ENCODE data around the gene RAD51B. TPM values are rescaled to one million over a fixed set of nuclear protein-coding genes. Genes with fewer than 3 reads are reported as not detected.

The RAD51B gene
- polyA plus RNA-seq, 3 donors = 3.6 to 11.6 (median 9.4) TPM

DNA sequence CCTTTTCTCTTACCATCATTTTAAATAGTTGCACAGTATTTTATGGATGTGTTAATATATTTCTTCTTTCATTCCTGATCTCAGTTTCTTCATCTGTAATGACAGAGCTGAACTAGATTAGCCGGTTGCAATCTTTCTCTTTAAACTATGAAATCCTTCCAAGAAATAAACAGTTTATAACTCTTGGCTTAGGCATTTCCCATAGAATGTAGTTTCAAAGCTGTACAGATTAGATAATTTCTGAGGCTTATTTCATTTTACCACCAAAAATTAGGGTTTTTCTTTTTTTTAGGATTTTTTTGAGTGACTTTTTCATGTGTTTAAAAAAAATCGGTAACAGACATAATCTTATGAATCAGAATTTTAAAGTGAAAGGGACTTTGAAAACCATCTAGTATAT lies 144.0 kb downstream of the RAD51B start:
- Histone ChIP-seq H3K9ac (ENCODE audit: insufficient read depth, low read length, poor library complexity, severe bottlenecking) (no peak overlapping the region), H3K4me2 (replicated peaks; ENCODE audit: extremely low read depth, low read length, poor library complexity, severe bottlenecking) (no peak overlapping the region)
- H3K4me3 Mint-ChIP-seq = no peak overlapping the region

DNA sequence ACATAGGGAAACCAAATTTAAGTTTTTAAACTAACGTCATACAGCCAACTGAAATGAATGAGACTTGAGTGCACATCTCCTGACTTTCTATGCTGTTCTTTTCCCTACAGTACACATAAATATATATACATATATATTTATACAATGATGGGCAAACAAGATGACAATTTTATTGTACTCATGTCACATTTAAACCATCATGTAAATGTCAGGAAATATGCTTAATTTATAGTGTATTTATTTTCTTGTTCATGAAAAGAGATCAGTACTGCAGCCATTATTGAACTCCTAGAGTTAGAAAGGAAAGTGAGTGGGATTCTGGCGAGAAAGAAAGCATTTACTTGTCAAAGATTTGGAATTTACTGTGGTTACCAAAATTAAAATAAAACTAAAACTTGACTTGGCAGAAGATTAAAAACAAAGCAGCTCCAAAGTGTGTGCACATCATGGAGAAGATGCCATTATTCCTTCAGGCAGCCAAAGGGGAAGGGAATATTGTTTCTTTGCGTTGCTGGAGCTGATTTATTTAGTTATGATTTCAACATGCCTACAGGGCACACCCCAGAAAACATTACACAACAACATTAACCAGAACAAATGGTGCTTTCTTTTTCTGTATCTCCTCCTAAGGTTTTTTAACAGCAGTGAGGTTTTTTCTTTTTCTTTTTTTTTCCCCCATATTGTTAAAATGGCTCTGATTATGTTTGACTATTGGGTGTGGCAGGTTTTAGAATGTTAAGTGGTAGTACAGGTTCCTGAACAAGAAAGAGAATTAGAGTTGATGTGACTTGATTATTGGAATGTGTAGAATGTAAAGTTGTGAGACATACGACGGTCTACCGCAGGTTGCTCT lies 144.6 kb downstream of the RAD51B start:
- H3K9ac ChIP-seq (ENCODE audit: insufficient read depth, low read length, poor library complexity, severe bottlenecking) = no peak overlapping the region
- no CpG with 5 or more reads among the region's 6 CpGs for WGBS (ENCODE audit: insufficient coverage)
- no peaks in the 10 kb centered on the region for H3K79me2 ChIP-seq (ENCODE audit: insufficient read depth, low read length)
- TF ChIP-seq, protein P1, sequence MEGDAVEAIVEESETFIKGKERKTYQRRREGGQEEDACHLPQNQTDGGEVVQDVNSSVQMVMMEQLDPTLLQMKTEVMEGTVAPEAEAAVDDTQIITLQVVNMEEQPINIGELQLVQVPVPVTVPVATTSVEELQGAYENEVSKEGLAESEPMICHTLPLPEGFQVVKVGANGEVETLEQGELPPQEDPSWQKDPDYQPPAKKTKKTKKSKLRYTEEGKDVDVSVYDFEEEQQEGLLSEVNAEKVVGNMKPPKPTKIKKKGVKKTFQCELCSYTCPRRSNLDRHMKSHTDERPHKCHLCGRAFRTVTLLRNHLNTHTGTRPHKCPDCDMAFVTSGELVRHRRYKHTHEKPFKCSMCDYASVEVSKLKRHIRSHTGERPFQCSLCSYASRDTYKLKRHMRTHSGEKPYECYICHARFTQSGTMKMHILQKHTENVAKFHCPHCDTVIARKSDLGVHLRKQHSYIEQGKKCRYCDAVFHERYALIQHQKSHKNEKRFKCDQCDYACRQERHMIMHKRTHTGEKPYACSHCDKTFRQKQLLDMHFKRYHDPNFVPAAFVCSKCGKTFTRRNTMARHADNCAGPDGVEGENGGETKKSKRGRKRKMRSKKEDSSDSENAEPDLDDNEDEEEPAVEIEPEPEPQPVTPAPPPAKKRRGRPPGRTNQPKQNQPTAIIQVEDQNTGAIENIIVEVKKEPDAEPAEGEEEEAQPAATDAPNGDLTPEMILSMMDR (IDR thresholded peaks at IDR 0.05) = no peak
- peak overlapping the region in 1 of 2 donors; percentile 72 for H3K27ac ChIP-seq (ENCODE audit: low read depth in 1 of 2, low read length in 2 of 2)
- H3K9me3 ChIP-seq (replicated peaks in 1 of 2; ENCODE audit: control insufficient read depth in 1 of 2, insufficient read depth in 1 of 2, low read length in 2 of 2) = no peaks in the 10 kb centered on the region
- peaks cover 12 to 15% of the 10 kb centered on the region in 2 donors for H3K36me3 Mint-ChIP-seq
- peaks cover 52 to 61% of the 10 kb centered on the region in 2 donors for H3K4me1 ChIP-seq (ENCODE audit: control insufficient read depth in 1 of 2, insufficient read depth in 2 of 2, low read length in 2 of 2)
- intact Hi-C loops (cut with micrococcal nuclease) = loop anchor here in 1 of 2 donors (10.0 kb wide), 2 partner anchors 251 to 831 kb away; partner anchors contain the start of gene ZFP36L1
- peaks cover 57% of the 10 kb centered on the region for H3K4me1 Mint-ChIP-seq
- H4K20me1 ChIP-seq (ENCODE audit: insufficient read depth, low read length) = no peaks in the 10 kb centered on the region
- H3K36me3 ChIP-seq (replicated peaks in 1 of 2; ENCODE audit: control insufficient read depth in 1 of 2, insufficient read depth in 2 of 2, low read length in 2 of 2) = no peaks in the 10 kb centered on the region
- H3K4me3 Mint-ChIP-seq = peak overlapping the region in 1 of 2 donors; percentile 67
- peak overlapping the region; percentile 63 for H3K4me2 ChIP-seq (replicated peaks; ENCODE audit: extremely low read depth, low read length, poor library complexity, severe bottlenecking)
- peak overlapping the region; percentile 82 to 94 (median 90) for H3K27ac Mint-ChIP-seq
- peak overlapping the region in 1 of 3 experiments; percentile 55 for H3K4me3 ChIP-seq (replicated peaks in 1 of 3; ENCODE audit: low read depth in 2 of 3, low read length in 3 of 3)
- peaks cover 6 to 23% (median 10%) of the 10 kb centered on the region in 7 donors for H3K9me3 Mint-ChIP-seq
- peak overlapping the region; percentile 25 for H2AFZ ChIP-seq (ENCODE audit: insufficient read depth, low read depth, low read length, poor library complexity, severe bottlenecking)
- peak; percentile 21 to 58 (median 34) for DNase-seq
- no peaks in the 10 kb centered on the region for H3K27me3 Mint-ChIP-seq (ENCODE audit: low read depth in 3 of 3)
- no peaks in the 10 kb centered on the region for H3K27me3 ChIP-seq (ENCODE audit: control insufficient read depth in 2 of 2, insufficient read depth in 2 of 2, low read length in 2 of 2)

More for the DNA sequence above, 144.0 kb downstream of the RAD51B start:
- H3K27me3 Mint-ChIP-seq (ENCODE audit: low read depth in 3 of 3) = no peaks in the 10 kb centered on the region
- H3K36me3 ChIP-seq (replicated peaks in 1 of 2; ENCODE audit: control insufficient read depth in 1 of 2, insufficient read depth in 2 of 2, low read length in 2 of 2) = no peaks in the 10 kb centered on the region
- intact Hi-C loops (cut with micrococcal nuclease) = loop anchor here in 1 of 2 donors (10.0 kb wide), 2 partner anchors 251 to 831 kb away; partner anchors contain the start of gene ZFP36L1
- peak overlapping the region in 5 of 7 donors; percentile 4 to 83 (median 71) for H3K27ac Mint-ChIP-seq
- H3K4me3 ChIP-seq (replicated peaks in 1 of 3; ENCODE audit: low read depth in 2 of 3, low read length in 3 of 3) = no peak overlapping the region
- H3K9me3 Mint-ChIP-seq = peaks cover 3 to 17% (median 6%) of the 10 kb centered on the region in 7 donors
- H3K9me3 ChIP-seq (replicated peaks in 1 of 2; ENCODE audit: control insufficient read depth in 1 of 2, insufficient read depth in 1 of 2, low read length in 2 of 2) = no peaks in the 10 kb centered on the region
- no peak overlapping the region for H2AFZ ChIP-seq (ENCODE audit: insufficient read depth, low read depth, low read length, poor library complexity, severe bottlenecking)
- peak overlapping the region in 1 of 2 donors; percentile 24 for H3K27ac ChIP-seq (ENCODE audit: low read depth in 1 of 2, low read length in 2 of 2)
- no peaks in the 10 kb centered on the region for H4K20me1 ChIP-seq (ENCODE audit: insufficient read depth, low read length)
- peaks cover 57% of the 10 kb centered on the region for H3K4me1 Mint-ChIP-seq
- no peak for DNase-seq
- peaks cover 52 to 61% of the 10 kb centered on the region in 2 donors for H3K4me1 ChIP-seq (ENCODE audit: control insufficient read depth in 1 of 2, insufficient read depth in 2 of 2, low read length in 2 of 2)
- H3K27me3 ChIP-seq (ENCODE audit: control insufficient read depth in 2 of 2, insufficient read depth in 2 of 2, low read length in 2 of 2) = no peaks in the 10 kb centered on the region
- peaks cover 9 to 12% of the 10 kb centered on the region in 2 donors for H3K36me3 Mint-ChIP-seq
- H3K79me2 ChIP-seq (ENCODE audit: insufficient read depth, low read length) = no peaks in the 10 kb centered on the region
- TF ChIP-seq, protein P1 (IDR thresholded peaks at IDR 0.05) = no peak
- no CpG with 5 or more reads among the region's 2 CpGs for WGBS (ENCODE audit: insufficient coverage)
